GM18520 (cell line): ENCODE data around the gene ARHGEF4.
A peak's percentile ranks its signal among the peaks of the same experiment; 100 is the strongest.

Source experiments
- ATAC-seq: cut with Tn5 transposase; IDR thresholded peaks from one replicate; pipeline ENCODE4 v1.9.1; 2021; ENCODE audit not compliant: unreplicated experiment

Gene ARHGEF4

DNA sequence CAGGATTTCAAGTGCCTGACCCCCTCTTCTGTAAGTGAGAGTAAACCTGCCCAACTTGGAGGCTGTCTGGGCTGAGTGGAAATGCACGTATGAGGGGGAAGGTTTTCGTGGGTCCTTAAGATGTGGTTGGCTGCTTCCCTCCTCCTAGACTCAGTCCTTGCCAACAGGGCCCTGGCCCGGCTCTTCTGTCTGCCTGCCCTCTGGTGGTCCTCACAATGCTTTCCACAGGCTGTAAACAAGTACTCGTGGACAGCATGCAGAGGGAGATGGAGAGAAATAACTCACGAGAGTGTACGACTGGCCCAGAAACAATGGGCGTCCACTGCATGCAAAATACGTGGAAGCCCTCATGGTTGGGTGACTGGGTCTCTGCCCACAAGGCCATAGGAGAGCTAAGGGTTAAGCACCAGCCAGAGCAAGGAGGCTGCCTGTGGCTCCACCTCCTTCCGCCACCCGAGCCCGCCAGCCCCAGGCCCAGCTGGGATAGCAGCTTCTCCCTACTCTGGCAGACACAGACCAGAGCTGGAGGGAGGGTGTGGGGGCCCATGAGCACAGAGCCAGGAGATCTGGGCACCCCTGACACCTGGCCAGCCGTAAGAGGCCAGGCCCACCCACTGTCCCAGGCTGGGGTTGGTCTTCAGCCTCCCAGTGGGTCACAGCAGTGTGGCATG, 17.0 kb upstream of the ARHGEF4 start:
- ATAC-seq: no peak

- ATAC-seq: no peak
Measured at GRCh38 chr2:130820279-130820861, 16.3 kb upstream of the ARHGEF4 start.

DNA sequence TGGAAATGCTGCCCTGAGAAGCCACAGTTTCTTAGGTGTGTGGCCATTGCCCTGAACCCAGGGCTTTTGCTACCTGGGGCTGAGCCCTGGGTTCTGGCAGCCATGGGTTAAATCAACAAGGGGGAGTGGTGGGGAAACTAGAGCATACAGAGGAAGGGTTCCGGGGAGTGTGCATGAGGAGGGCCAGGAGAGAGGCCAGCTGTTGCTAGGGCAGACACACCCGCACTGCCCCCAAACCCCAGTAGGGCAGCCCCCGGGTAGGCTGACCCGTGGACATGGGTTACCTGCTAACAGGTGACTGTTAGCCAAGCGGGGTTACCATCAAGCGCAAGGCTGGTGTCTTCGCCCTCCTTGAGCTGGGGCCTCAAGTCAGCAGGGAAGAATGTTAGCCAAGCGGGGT, 14.8 kb upstream of the ARHGEF4 start:
- ATAC-seq: no peak

DNA sequence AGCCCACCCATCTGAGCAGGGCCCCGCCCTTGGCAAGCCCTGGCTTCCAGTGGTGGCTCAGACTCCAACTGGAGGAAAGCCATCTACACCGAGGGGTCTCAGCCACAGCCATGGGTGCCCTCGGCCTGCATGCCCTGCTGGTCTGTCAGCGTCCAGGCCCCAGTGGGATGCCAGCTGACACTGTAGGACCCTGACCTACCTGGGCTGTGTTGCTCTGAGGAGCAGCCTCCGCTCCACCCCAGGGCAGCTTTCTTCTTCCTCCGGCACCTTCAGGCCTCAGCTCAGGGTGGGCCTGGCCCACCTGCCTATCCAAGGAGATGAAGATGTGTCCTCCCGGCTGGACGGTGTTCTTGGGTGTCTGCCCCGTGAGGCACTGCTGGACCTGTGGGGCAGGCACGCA, 13.9 kb upstream of the ARHGEF4 start:
- ATAC-seq: no peak

GRCh38 chr2:130823171-130823885, 13.4 kb upstream of the ARHGEF4 start:
- ATAC-seq: no peak

DNA sequence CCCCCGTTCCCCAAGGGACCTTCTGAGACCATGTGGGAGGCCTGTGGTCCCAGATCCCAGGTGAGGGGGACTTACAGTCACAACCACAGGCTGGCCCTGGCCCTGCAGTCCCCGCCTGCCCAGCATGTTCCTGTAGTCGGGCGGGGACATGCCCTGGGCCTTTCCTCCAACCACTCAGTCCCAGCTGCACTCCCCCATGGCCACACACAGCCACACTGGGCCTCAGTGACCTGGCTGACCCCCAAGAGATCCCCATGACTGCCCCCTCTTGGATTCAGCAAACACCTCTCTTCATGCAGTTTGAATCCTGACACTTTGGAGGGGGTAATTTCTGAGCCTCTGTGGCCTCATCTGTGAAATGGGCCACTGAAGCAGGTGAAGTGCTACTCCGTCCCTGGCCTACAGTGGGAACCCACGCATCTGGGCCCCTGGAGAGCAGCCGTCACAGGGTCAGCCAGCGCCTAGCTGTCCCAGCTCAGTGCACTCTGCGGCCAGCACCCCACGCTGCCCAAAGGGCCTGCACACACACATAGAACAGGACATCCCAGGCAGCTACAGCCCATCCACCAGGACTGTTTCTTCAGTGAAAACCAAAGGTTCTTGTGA, 12.7 kb upstream of the ARHGEF4 start:
- ATAC-seq: peak; percentile 31

GRCh38 chr2:130824492-130825061, 12.1 kb upstream of the ARHGEF4 start:
- peak; percentile 76 for ATAC-seq

- no peak for ATAC-seq
Measured at GRCh38 chr2:130825231-130825965, 11.3 kb upstream of the ARHGEF4 start.

DNA sequence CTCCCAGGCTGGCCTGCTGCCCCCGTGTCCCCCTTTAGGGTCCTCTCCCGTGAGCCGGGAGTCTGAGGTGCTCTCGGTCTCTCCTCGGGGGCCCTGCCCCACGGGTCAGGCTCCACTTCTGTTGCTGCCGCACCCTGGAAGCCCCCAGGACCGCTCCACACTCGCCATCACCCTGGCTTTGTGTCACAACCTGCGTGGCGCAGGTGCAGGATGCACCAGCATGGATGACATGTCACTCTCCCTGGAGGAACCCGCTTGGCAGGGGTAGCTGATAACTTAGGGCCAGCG, 10.8 kb upstream of the ARHGEF4 start:
- no peak for ATAC-seq

- no peak for ATAC-seq
Measured at GRCh38 chr2:130826419-130826818, 10.3 kb upstream of the ARHGEF4 start.

DNA sequence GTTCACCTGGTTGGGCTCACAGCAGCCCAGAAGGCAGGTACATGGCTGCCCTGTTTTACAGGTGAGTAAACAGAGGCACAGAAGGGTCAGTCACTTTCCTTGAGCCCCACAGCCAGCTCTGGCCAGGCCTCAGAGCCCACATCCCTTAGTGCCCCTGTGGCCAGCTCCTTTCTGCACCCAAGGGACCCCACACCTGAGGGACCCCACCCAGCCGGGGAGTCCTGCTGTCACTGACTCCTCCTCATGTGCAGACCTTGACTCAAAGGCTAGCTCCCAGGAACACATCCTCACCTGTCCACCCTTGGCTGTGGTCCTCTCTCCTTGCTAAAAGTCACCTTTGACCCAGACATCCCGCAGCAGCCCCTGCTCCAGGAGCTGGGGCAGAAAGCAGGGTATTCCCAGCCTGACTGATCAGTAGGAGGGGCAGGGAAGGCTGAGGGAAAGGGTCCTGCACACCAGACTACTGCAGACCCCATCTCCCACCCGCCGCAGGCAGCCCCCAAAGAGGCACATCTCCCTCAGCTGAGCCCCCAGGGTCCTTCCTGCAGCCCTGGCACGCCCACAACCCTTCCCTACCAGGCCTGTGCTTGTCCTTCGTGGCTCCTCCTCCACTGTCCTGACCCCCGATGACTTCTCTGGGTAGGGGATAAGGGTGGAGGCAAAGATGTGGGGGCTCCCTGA, 9.8 kb upstream of the ARHGEF4 start:
- no peak for ATAC-seq

- ATAC-seq: no peak
Measured at GRCh38 chr2:130827502-130828251, 9.0 kb upstream of the ARHGEF4 start.

DNA sequence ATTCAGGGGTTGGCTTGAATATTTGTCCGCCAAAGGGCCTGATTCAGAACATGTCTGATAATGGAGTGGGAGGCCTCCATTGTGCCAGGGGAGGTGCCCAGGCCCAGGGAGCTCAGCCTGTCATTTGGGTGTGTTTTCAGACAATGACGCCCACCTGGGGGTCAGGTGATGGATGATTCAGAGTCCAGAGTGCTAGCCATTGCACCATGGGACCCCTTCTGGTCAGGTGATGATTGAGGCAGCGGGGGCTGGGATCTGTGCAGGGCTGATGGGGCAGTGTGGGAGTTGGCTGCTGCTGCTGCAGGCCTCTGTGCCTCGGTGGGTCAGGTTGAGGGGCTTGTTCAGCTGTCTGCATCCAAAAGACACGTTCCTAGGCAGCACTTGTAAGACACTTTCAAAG, 8.3 kb upstream of the ARHGEF4 start:
- no peak for ATAC-seq

DNA sequence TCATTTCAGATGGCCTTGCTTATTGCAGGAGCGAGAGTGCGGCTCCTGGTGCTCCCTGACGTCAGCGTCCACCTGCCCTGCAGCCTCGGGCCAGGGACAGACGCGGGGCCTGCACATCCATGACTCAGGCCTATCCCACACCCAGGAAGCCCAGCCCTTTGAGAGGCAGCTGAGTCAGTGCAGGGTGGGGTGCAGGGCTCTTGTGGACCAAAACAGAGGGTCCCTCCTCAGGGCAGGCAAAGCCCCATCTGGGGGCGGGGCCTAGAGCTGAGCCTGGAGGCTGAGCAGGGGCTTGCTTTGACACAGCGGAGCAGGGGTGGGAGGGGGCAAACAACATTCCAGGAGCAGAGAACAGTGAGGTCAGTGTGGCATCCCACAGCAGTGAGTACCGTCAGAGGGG, 7.7 kb upstream of the ARHGEF4 start:
- no peak for ATAC-seq

DNA sequence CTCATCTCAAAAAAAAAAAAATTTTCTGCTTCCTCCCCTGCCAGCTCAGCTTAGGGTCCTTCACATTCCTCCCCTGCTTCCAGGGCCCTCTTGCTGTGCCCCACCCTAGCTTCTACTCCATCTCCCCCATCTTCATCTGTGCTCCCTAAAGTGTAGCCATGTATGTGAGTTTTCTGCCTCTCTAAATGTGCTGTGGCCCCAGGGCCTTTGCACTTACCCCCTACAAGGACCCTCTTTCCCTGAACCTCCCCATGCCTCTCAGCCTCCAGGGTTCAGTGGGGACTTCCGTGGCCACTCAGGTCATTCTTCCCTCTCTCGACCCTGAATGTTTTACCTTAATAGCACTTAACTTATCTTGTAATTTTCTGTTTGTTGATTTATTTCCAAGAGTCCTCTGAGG, 6.2 kb upstream of the ARHGEF4 start:
- ATAC-seq: no peak

GRCh38 chr2:130831356-130831755, 5.4 kb upstream of the ARHGEF4 start:
- ATAC-seq: no peak

- no peak for ATAC-seq
Measured at GRCh38 chr2:130832296-130832940, 4.3 kb upstream of the ARHGEF4 start.

DNA sequence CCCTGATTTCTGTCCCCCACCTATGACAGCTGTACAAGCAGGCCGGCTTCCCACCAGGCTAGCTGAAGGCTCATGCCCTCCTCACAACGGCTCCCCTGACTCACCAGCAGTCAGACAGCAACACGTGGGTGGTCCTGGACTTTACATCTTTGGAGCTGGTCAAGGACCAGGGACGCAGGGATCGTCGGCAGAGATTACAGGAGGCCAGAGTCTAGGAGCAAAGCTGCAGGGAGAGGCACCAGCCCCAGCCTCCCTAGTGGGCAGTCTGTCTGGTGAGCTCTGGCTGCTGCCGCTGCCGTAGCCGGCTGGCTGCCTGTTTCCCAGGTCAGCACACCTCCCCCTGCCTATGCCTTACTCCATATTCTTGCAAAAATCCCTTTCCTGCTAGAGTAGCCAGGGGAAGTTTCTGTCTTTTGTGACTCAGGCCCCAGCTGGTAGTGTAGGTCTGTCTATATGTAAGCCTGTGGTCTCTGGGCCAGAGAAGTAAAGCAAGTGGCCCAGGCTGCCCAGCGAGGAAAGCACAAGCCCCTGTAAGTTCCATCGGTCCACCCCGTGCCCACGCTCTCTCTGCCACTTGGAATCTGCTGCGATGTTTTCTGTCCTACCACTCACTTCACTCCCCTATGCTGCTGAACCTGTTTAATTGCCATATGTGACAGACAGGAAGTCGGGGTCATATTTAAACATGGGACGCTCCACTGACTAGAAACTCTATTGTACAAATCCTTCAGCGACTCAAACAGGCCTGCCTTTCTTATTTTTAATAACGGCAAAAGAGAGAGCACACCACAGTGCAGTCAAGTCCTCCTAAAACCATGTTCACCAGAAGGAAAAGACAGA, 2.4 kb upstream of the ARHGEF4 start:
- no peak for ATAC-seq
